Measurements from ENCODE around the gene ZNF444. TPM values are rescaled to one million over a fixed set of nuclear protein-coding genes. Genes with fewer than 3 reads are reported as not detected.
"Not testable (repeated sequence)": the region's sequence is repeated elsewhere in the genome, so short reads cannot be mapped to it uniquely, and the experiment has no call there.

ZNF444 gene
- total RNA-seq, 2 donors from 2014 or later = 20.5 to 50.9 TPM

DNA sequence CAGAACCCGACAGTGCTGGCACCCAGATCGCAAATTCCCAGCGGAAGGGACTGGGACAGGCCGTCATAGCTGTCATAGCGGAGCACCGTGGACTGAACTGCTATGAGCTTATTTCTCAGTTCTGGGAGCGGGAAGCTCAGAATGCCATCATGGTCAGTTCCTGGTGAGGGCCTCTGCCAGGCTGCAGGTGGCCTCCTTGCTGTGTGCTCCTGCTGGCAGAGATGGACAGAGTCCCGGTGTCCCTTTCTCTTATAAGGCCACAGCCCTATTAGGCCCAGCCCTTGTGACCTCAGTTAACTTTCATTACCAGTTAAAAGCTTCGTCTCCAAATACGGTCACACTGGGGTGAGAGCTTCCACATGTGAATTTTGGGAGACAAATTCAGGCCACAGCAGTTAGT lies 4.6 kb downstream of the ZNF444 start:
- no peak for DNase-seq
- Histone ChIP-seq H3K9ac (ENCODE audit: low read depth in 2 of 2, low read length in 2 of 2) (no peak overlapping the region), H3K27ac (no peak overlapping the region), H3K36me3 (peaks cover 4% of the 10 kb centered on the region), H3K4me1 (peaks cover 10% of the 10 kb centered on the region), H3K9me3 (no peaks in the 10 kb centered on the region), H3K4me3 (no peak overlapping the region), H3K27me3 (no peaks in the 10 kb centered on the region)
- TF ChIP-seq, protein P1, sequence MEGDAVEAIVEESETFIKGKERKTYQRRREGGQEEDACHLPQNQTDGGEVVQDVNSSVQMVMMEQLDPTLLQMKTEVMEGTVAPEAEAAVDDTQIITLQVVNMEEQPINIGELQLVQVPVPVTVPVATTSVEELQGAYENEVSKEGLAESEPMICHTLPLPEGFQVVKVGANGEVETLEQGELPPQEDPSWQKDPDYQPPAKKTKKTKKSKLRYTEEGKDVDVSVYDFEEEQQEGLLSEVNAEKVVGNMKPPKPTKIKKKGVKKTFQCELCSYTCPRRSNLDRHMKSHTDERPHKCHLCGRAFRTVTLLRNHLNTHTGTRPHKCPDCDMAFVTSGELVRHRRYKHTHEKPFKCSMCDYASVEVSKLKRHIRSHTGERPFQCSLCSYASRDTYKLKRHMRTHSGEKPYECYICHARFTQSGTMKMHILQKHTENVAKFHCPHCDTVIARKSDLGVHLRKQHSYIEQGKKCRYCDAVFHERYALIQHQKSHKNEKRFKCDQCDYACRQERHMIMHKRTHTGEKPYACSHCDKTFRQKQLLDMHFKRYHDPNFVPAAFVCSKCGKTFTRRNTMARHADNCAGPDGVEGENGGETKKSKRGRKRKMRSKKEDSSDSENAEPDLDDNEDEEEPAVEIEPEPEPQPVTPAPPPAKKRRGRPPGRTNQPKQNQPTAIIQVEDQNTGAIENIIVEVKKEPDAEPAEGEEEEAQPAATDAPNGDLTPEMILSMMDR (IDR thresholded peaks at IDR 0.05) = no peak
- intact Hi-C loops (cut with DNase I) = no loop called here

DNA sequence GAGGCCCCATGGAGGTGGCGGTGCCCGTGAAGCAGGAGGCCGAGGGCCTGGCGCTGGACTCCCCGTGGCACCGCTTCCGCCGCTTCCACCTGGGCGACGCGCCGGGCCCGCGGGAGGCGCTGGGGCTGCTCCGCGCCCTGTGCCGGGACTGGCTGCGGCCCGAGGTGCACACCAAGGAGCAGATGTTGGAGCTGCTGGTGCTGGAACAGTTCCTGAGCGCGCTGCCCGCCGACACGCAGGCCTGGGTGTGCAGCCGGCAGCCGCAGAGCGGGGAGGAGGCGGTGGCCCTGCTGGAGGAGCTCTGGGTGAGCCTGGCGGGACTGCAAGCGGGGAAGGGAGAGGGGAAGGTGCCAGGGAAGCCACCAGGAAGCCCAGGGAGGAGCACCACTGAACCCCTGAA lies 5.8 kb downstream of the ZNF444 start:
- H3K4me3 ChIP-seq = no peak overlapping the region
- intact Hi-C loops (cut with DNase I) = no loop called here
- no peak for DNase-seq
- TF ChIP-seq, protein P1 (IDR thresholded peaks at IDR 0.05) = no peak
- H3K27me3 ChIP-seq = no peaks in the 10 kb centered on the region
- peaks cover 10% of the 10 kb centered on the region for H3K4me1 ChIP-seq
- H3K36me3 ChIP-seq = peaks cover 4% of the 10 kb centered on the region
- no peaks in the 10 kb centered on the region for H3K9me3 ChIP-seq
- H3K27ac ChIP-seq = no peak overlapping the region
- H3K9ac ChIP-seq (ENCODE audit: low read depth in 2 of 2, low read length in 2 of 2) = no peak overlapping the region

DNA sequence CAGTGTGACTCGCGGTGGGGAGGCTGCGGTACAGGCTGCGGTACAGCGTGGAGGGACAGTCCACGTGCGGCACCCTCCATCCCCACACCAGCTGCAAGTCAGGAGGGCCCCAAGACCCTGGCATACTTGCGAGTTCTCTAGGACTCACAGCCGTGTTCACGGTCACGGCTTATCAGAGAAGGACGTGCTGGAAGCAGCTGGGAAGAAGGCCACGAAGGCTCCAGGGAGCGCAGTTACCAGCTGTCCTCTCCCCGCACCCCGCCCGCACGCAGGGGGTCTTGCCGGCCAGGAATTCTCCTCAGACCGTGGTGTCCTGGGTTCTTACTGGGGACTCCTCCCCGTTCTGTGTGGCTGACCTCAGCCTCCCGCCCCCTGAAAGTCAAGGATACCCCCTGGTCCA lies 6.2 kb downstream of the ZNF444 start:
- DNase-seq = no peak
- no peak overlapping the region for H3K4me3 ChIP-seq
- TF ChIP-seq, protein P1 (IDR thresholded peaks at IDR 0.05) = no peak

DNA sequence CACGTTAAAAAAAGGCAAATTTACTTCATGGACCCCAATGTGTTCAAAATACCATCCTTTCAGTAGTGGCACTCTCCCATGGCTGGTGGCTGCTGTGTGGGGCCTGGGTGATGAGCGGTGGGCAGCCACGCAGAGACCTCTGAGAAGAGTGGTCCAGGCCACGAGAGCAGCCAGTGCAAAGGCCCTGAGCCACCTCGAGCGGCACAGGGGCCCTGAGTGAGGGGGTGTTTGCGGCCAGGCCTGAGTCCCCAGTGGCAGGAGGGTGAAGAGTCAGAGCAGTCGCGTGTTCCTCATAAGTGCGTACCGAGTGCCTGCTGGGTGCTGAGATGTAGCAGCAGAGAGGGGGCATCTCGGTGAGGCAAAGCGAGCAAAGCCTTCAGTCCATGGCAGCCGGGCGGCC lies 7.0 kb downstream of the ZNF444 start:
- intact Hi-C loops (cut with DNase I) = no loop called here
- Histone ChIP-seq H3K9ac (ENCODE audit: low read depth in 2 of 2, low read length in 2 of 2) (no peak overlapping the region), H3K36me3 (peaks cover 4% of the 10 kb centered on the region), H3K4me3 (no peak overlapping the region), H3K4me1 (peaks cover 3% of the 10 kb centered on the region), H3K27ac (no peak overlapping the region), H3K9me3 (no peaks in the 10 kb centered on the region), H3K27me3 (no peaks in the 10 kb centered on the region)
- no peak for DNase-seq
- TF ChIP-seq, protein P1 (IDR thresholded peaks at IDR 0.05) = no peak

More for the DNA sequence above, 6.2 kb downstream of the ZNF444 start:
- intact Hi-C loops (cut with DNase I) = no loop called here
- H3K9me3 ChIP-seq = no peaks in the 10 kb centered on the region
- peaks cover 10% of the 10 kb centered on the region for H3K4me1 ChIP-seq
- H3K36me3 ChIP-seq = peaks cover 4% of the 10 kb centered on the region
- no peaks in the 10 kb centered on the region for H3K27me3 ChIP-seq
- no peak overlapping the region for H3K27ac ChIP-seq
- no peak overlapping the region for H3K9ac ChIP-seq (ENCODE audit: low read depth in 2 of 2, low read length in 2 of 2)

DNA sequence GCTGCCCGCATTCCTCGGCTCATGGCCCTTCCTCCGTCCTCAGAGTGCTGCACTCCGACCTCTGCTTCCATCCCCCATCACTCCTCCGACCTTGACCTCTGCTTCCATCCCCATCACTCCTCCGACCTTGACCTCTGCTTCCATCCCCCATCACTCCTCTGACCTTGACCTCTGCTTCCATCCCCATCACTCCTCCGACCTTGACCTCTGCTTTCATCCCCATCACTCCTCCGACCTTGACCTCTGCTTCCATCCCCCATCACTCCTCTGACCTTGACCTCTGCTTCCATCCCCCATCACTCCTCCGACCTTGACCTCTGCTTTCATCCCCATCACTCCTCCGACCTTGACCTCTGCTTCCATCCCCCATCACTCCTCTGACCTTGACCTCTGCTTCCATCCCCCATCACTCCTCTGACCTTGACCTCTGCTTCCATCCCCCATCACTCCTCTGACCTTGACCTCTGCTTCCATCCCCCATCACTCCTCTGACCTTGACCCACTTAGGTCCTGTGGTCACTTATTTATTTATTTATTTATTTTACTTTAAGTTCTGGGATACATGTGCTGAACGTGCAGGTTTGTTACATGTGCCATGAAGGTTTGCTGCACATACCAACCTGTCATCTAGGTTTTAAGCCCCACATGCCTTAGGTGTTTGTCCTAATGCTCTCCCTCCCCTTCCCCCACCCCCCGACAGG lies 8.0 kb downstream of the ZNF444 start:
- H3K27ac ChIP-seq; H3K9ac ChIP-seq (ENCODE audit: low read depth in 2 of 2, low read length in 2 of 2); H3K27me3 ChIP-seq; H3K9me3 ChIP-seq; DNase-seq; H3K4me3 ChIP-seq; intact Hi-C loops (cut with DNase I); H3K36me3 ChIP-seq; H3K4me1 ChIP-seq: not testable (repeated sequence)

DNA sequence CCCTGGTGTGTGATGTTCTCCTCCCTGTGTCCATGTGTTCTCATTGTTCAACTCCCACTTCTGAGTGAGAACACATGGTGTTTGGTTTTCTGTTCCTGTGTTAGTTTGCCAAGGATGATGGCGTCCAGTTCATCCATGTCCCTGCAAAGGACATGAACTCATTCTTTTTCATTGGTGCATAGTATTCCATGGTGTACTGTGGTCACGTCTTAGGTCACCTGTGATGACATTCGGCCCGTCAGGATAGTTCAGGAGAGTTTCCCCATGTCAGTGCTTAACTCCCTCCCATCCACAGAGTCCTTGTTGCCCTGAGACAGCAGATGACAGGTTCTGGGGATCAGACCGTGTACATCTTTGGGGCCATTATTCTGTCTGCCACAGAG lies 8.6 kb downstream of the ZNF444 start:
- Histone ChIP-seq H3K9me3 (no peaks in the 10 kb centered on the region), H3K27ac (no peak overlapping the region), H3K36me3 (peaks cover 4% of the 10 kb centered on the region), H3K9ac (ENCODE audit: low read depth in 2 of 2, low read length in 2 of 2) (no peak overlapping the region), H3K4me1 (no peaks in the 10 kb centered on the region), H3K27me3 (no peaks in the 10 kb centered on the region), H3K4me3 (no peak overlapping the region)
- intact Hi-C loops (cut with DNase I) = no loop called here
- TF ChIP-seq, protein P1 (IDR thresholded peaks at IDR 0.05) = no peak
- no peak for DNase-seq
